HS-5 (cell line): Measurements from ENCODE around the gene MACO1.
"Not testable (repeated sequence)": the region's sequence is repeated elsewhere in the genome, so short reads cannot be mapped to it uniquely, and the experiment has no call there.

ENCODE experiments used
- DNase-seq: peaks from one replicate; pipeline ENCODE4 v3.0.0-alpha.2; 2012; ENCODE audit warnings: low read depth

The MACO1 gene

DNA sequence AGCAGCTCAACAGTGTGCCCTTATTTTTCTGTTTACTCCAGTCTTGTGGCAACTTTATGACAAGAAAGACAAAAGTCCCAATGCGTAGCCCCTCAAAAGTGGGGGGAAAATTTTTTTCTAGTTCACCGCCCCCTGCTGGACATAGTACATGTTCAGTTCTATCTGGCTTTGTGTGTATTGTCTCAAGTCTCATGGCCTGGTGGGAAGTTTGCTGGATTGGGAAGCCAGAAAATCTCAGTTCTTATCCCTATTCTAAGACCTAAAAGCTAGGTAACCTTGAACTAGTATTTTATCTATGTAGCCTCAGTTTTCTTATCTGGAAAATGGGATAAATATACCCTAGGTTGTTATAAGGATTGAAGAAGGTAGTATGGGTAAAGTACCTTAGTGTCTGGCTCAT lies 56.9 kb downstream of the MACO1 start:
- no peak for DNase-seq

- no peak for DNase-seq
Observed at GRCh38 chr1:25492323-25492722, 61.6 kb downstream of the MACO1 start.

- DNase-seq, result no peak
Observed at GRCh38 chr1:25494952-25495351, 64.3 kb downstream of the MACO1 start.

- DNase-seq, result no peak
Observed at GRCh38 chr1:25500694-25501093, 70.0 kb downstream of the MACO1 start.

- peak; percentile 68 for DNase-seq
Observed at GRCh38 chr1:25501235-25502058, 70.8 kb downstream of the MACO1 start.

GRCh38 chr1:25502957-25503356 lies 72.3 kb downstream of the MACO1 start:
- DNase-seq, result peak; percentile 46

- DNase-seq, result no peak
Observed at GRCh38 chr1:25503551-25504426, 73.1 kb downstream of the MACO1 start.

- DNase-seq, result no peak
Observed at GRCh38 chr1:25504706-25505595, 74.3 kb downstream of the MACO1 start.

- no peak for DNase-seq
Observed at GRCh38 chr1:25505656-25506385, 75.1 kb downstream of the MACO1 start.

DNA sequence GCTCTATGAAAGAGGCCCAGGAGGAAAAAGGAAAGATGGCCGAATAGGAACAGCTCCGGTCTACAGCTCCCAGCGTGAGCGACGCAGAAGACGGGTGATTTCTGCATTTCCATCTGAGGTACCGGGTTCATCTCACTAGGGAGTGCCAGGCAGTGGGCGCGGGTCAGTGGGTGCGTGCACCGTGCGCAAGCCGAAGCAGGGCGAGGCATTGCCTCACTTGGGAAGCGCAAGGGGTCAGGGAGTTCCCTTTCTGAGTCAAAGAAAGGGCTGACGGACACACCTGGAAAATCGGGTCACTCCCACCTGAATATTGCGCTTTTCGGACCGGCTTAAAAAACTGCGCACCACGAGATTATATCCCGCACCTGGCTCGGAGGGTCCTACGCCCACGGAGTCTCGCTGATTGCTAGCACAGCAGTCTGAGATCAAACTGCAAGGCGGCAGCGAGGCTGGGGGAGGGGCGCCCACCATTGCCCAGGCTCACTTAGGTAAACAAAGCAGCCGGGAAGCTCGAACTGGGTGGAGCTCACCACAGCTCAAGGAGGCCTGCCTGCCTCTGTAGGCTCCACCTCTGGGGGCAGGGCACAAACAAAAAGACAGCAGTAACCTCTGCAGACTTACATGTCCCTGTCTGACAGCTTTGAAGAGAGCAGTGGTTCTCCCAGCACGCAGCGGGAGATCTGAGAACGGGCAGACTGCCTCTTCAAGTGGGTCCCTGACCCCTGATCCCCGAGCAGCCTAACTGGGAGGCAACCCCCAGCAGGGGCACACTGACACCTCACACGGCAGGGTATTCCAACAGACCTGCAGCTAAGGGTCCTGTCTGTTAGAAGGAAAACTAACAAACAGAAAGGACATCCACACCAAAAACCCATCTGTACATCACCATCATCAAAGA lies 76.1 kb downstream of the MACO1 start:
- not testable (repeated sequence) for DNase-seq

DNA sequence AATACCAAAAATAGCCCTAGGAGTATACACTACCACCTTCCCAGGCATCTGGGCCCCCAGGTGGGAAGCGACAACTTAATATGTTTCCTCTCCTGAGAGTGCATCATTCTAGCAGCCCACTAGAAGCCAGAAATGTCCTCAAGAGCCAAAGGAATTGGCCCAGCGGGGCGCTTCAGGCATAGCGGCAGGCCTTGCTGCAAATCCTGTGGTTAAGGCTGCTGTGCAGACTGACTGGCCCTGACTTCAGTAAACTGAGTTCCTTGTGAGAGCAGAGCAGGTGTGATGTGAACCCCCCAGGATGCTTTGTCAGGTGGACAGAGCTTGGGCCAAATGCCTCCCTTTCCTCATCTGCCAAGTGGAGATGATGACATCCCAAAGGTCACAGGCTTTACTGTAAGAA lies 83.0 kb downstream of the MACO1 start:
- no peak for DNase-seq

GRCh38 chr1:25515033-25515432 lies 84.3 kb downstream of the MACO1 start:
- no peak for DNase-seq

- DNase-seq, result no peak
Observed at GRCh38 chr1:25516686-25517085, 86.0 kb downstream of the MACO1 start.

GRCh38 chr1:25517476-25518394 lies 87.0 kb downstream of the MACO1 start:
- DNase-seq, result no peak

GRCh38 chr1:25519624-25520023 lies 88.9 kb downstream of the MACO1 start:
- DNase-seq, result peak; percentile 49

DNA sequence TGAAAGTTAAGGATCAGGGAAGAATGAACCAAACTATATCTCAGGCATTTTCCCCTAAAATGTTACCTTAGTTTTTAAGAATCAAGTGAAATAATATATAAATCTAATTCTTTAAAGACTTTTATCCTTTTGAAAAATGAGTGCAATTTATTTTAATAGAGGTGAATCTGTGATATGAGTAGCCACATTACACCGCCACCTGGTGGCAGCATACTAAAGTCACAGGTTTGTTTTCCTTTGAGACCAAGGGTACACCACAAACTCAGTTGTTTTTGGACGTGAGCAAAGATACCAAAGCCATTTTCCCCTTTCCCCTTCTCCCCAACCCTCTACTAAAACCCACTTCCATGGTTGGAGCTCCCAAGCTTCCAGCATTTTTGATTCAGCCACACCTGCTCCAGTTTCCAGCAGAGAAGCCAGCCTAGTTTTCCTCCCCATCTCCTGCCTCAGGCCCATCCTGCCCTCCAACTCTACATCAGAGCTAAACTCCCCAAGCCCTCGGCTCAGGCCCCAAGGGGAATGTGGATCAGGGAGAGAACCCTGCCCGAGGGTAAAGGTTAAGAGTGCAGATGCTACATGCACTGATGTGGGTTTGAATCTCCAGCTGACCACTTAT lies 89.9 kb downstream of the MACO1 start:
- peak; percentile 39 for DNase-seq

- DNase-seq, result no peak
Observed at GRCh38 chr1:25522031-25522655, 91.4 kb downstream of the MACO1 start.

DNA sequence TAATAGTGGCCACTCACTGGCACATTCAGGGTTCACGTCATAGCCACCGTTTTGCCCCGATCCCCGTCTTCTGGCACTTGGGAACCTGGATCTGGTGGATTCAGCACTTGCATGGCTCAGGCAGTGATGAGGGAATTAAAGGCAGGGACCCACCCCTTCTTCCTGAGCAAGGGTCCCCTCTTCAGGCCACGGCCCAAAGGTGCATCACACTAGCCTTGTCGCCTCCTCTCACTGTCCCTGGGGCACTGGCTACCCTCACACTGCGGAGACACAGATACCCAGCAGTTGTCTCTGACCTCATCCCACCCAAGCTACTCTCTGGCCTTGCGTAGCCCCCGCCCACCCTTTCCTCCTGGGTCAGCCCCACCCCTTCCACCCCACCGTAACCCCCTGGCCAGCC lies 92.8 kb downstream of the MACO1 start:
- DNase-seq, result no peak
